ENCODE measurements around the gene KDM3B.

- TF ChIP-seq CEBPB (IDR thresholded peaks at IDR 0.05; ENCODE audit: low read depth, low read length) (no peak), SIRT6 (IDR thresholded peaks at IDR 0.05; ENCODE audit: low read length) (no peak), CTCF (IDR thresholded peaks at IDR 0.05; ENCODE audit: control extremely low read depth in 1 of 3, insufficient read depth in 1 of 3, low read depth in 1 of 3, low read length in 3 of 3) (no peak), EP300 (IDR thresholded peaks at IDR 0.05; ENCODE audit: borderline replicate concordance in 1 of 2, low read depth in 2 of 2, low read length in 2 of 2) (no peak), CREB1 (IDR thresholded peaks at IDR 0.05) (no peak), CBX8 (IDR thresholded peaks at IDR 0.05; ENCODE audit: borderline replicate concordance, low read depth, low read length) (no peak), POLR2A (IDR thresholded peaks at IDR 0.05; ENCODE audit: control extremely low read depth in 1 of 2, low read depth in 2 of 2, low read length in 2 of 2) (no peak)
Measured at GRCh38 chr5:138439477-138440158, 87.1 kb downstream of the KDM3B start.

All from H1 (cell line).